ENCODE measurements around the gene ITGA11. TPM values are rescaled to one million over a fixed set of nuclear protein-coding genes. Genes with fewer than 3 reads are reported as not detected.
A peak's percentile ranks its signal among the peaks of the same experiment; 100 is the strongest.

Gene ITGA11
- polyA plus RNA-seq, 1 of the 3 experiments (the other 2 are of a cell fraction): 0.49 TPM

DNA sequence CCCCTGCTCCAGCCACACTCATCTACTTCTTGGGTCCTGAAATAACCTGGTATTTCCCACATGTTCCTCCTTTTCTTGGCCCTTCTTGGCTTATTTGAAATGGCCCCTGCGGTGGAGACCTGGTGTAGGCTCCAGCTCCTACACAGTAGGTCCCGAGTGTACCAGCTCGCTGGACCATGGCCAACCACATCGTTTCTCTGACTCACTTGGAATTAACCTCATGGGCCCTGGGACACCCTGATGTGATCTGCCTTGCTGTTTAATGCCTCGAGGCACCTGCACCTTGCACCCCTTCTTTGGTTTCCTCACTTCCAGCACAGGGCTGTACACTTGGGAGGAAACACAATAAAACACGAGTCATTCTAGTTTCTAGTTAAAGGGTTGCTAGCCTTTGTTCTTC, 94.1 kb downstream of the ITGA11 start:
- Histone ChIP-seq H3K36me3 (replicated peaks in 1 of 2; ENCODE audit: control insufficient read depth in 1 of 2, insufficient read depth in 2 of 2, low read length in 1 of 2) (no peaks in the 10 kb centered on the region), H3K9me3 (no peaks in the 10 kb centered on the region), H2AFZ (ENCODE audit: low read depth) (no peak overlapping the region), H3K9ac (no peak overlapping the region), H4K20me1 (ENCODE audit: insufficient read depth) (no peaks in the 10 kb centered on the region), H3F3A (replicated peaks; ENCODE audit: insufficient read depth) (peaks cover 8% of the 10 kb centered on the region), H3K27me3 (ENCODE audit: insufficient read depth) (no peaks in the 10 kb centered on the region), H3K27ac (ENCODE audit: low read depth in 2 of 2, low read length in 1 of 2) (no peak overlapping the region), H3K4me1 (ENCODE audit: control insufficient read depth in 1 of 2, insufficient read depth in 2 of 2, low read depth in 1 of 2, low read length in 1 of 2) (peaks cover 14 to 22% of the 10 kb centered on the region in 2 experiments; a peak in 3 of 4 replicates), H3K79me2 (ENCODE audit: insufficient read depth) (no peaks in the 10 kb centered on the region), H3K4me2 (no peak overlapping the region), H3K9me2 (no peaks in the 10 kb centered on the region), H3K4me3 (ENCODE audit: low read depth in 2 of 2, low read length in 1 of 2) (no peak overlapping the region)
- 55% methylated on average over 6 of the region's 6 CpGs for WGBS (ENCODE audit: low lambda C conversion rate)
- TF ChIP-seq YY1 (IDR thresholded peaks at IDR 0.05; ENCODE audit: low read depth) (no peak), NFIC (IDR thresholded peaks at IDR 0.05; ENCODE audit: borderline replicate concordance) (0 out of 2 replicates have a peak, but pooled peaks have one; percentile 25)
- ChIA-PET CTCF (interaction anchor here (0.8 kb wide), 1 partner anchor 1141 kb away, joined by 3 read pairs; no protein-coding TSS in a partner anchor), POLR2A (no interaction called here)
- no peak for DNase-seq

DNA sequence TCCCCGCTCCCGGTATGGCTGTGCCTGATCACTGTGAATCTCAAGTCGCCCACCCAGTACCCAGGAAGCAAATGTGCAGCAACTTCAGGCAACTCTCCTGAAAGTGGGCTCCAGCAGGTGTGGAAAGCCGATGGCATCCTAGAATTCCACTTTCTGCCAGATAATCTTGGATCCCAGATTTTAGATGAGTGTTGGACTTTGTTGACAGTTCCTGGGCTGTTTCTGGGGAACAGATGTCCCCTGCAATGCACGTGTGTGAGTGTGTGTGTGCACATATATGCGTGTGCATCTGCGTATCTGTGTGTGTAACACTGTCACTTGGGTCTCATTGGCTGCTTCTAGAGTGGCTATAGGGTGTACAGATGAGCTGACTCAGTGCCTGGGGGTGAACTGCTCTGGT, 95.4 kb downstream of the ITGA11 start:
- H3K27me3 ChIP-seq (ENCODE audit: insufficient read depth): no peaks in the 10 kb centered on the region
- H3K4me3 ChIP-seq (ENCODE audit: low read depth in 2 of 2, low read length in 1 of 2): no peak overlapping the region
- H3K4me2 ChIP-seq: no peak overlapping the region
- H3K9me2 ChIP-seq: no peaks in the 10 kb centered on the region
- WGBS (ENCODE audit: low lambda C conversion rate): 82% methylated on average over 5 of the region's 7 CpGs
- DNase-seq: no peak
- H3K36me3 ChIP-seq (replicated peaks in 1 of 2; ENCODE audit: control insufficient read depth in 1 of 2, insufficient read depth in 2 of 2, low read length in 1 of 2): no peaks in the 10 kb centered on the region
- CTCF ChIA-PET: interaction anchor here (1.0 kb wide), 1 partner anchor 30 kb away, joined by 3 read pairs; no protein-coding TSS in a partner anchor
- H2AFZ ChIP-seq (ENCODE audit: low read depth): no peak overlapping the region
- H3K9me3 ChIP-seq: no peaks in the 10 kb centered on the region
- POLR2A ChIA-PET: no interaction called here
- H3K4me1 ChIP-seq (ENCODE audit: control insufficient read depth in 1 of 2, insufficient read depth in 2 of 2, low read depth in 1 of 2, low read length in 1 of 2): peaks cover 14 to 19% of the 10 kb centered on the region in 2 experiments; a peak in 3 of 4 replicates
- H4K20me1 ChIP-seq (ENCODE audit: insufficient read depth): no peaks in the 10 kb centered on the region
- H3F3A ChIP-seq (replicated peaks; ENCODE audit: insufficient read depth): peaks cover 5% of the 10 kb centered on the region
- H3K79me2 ChIP-seq (ENCODE audit: insufficient read depth): no peaks in the 10 kb centered on the region
- no peak for TF ChIP-seq ELF1 (IDR thresholded peaks at IDR 0.05)
- TF ChIP-seq, protein P1, sequence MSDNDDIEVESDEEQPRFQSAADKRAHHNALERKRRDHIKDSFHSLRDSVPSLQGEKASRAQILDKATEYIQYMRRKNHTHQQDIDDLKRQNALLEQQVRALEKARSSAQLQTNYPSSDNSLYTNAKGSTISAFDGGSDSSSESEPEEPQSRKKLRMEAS (IDR thresholded peaks at IDR 0.05; ENCODE audit: low read depth): no peak
- TF ChIP-seq TAF1 (IDR thresholded peaks at IDR 0.05; ENCODE audit: borderline replicate concordance, low read depth, low read length): no peak
- TF ChIP-seq, protein P2, sequence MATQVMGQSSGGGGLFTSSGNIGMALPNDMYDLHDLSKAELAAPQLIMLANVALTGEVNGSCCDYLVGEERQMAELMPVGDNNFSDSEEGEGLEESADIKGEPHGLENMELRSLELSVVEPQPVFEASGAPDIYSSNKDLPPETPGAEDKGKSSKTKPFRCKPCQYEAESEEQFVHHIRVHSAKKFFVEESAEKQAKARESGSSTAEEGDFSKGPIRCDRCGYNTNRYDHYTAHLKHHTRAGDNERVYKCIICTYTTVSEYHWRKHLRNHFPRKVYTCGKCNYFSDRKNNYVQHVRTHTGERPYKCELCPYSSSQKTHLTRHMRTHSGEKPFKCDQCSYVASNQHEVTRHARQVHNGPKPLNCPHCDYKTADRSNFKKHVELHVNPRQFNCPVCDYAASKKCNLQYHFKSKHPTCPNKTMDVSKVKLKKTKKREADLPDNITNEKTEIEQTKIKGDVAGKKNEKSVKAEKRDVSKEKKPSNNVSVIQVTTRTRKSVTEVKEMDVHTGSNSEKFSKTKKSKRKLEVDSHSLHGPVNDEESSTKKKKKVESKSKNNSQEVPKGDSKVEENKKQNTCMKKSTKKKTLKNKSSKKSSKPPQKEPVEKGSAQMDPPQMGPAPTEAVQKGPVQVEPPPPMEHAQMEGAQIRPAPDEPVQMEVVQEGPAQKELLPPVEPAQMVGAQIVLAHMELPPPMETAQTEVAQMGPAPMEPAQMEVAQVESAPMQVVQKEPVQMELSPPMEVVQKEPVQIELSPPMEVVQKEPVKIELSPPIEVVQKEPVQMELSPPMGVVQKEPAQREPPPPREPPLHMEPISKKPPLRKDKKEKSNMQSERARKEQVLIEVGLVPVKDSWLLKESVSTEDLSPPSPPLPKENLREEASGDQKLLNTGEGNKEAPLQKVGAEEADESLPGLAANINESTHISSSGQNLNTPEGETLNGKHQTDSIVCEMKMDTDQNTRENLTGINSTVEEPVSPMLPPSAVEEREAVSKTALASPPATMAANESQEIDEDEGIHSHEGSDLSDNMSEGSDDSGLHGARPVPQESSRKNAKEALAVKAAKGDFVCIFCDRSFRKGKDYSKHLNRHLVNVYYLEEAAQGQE (IDR thresholded peaks at IDR 0.05; ENCODE audit: low read depth, low read length): no peak
- TF ChIP-seq FOXM1 (IDR thresholded peaks at IDR 0.05; ENCODE audit: low read depth): no peak
- no peak for TF ChIP-seq CHD2 (IDR thresholded peaks at IDR 0.05; ENCODE audit: low read length, partially characterized antibody)
- TF ChIP-seq RXRA (IDR thresholded peaks at IDR 0.05; ENCODE audit: borderline replicate concordance, low read depth): no peak
- no peak for TF ChIP-seq SIN3A (IDR thresholded peaks at IDR 0.05; ENCODE audit: borderline replicate concordance, low read depth, low read length)
- TF ChIP-seq RAD21 (IDR thresholded peaks at IDR 0.05; ENCODE audit: low read length): no peak
- TF ChIP-seq TCF12 (IDR thresholded peaks at IDR 0.05): no peak
- TF ChIP-seq, protein P3, sequence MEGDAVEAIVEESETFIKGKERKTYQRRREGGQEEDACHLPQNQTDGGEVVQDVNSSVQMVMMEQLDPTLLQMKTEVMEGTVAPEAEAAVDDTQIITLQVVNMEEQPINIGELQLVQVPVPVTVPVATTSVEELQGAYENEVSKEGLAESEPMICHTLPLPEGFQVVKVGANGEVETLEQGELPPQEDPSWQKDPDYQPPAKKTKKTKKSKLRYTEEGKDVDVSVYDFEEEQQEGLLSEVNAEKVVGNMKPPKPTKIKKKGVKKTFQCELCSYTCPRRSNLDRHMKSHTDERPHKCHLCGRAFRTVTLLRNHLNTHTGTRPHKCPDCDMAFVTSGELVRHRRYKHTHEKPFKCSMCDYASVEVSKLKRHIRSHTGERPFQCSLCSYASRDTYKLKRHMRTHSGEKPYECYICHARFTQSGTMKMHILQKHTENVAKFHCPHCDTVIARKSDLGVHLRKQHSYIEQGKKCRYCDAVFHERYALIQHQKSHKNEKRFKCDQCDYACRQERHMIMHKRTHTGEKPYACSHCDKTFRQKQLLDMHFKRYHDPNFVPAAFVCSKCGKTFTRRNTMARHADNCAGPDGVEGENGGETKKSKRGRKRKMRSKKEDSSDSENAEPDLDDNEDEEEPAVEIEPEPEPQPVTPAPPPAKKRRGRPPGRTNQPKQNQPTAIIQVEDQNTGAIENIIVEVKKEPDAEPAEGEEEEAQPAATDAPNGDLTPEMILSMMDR (IDR thresholded peaks at IDR 0.05): no peak
- no peak for TF ChIP-seq RCOR1 (IDR thresholded peaks at IDR 0.05; ENCODE audit: low read length)
- TF ChIP-seq, protein P4, sequence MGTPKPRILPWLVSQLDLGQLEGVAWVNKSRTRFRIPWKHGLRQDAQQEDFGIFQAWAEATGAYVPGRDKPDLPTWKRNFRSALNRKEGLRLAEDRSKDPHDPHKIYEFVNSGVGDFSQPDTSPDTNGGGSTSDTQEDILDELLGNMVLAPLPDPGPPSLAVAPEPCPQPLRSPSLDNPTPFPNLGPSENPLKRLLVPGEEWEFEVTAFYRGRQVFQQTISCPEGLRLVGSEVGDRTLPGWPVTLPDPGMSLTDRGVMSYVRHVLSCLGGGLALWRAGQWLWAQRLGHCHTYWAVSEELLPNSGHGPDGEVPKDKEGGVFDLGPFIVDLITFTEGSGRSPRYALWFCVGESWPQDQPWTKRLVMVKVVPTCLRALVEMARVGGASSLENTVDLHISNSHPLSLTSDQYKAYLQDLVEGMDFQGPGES (IDR thresholded peaks at IDR 0.05; ENCODE audit: low read depth, low read length): no peak
- H3K27ac ChIP-seq (ENCODE audit: low read depth in 2 of 2, low read length in 1 of 2): no peak overlapping the region
- no peak overlapping the region for H3K9ac ChIP-seq

Measured in SK-N-SH (cell line).